ENCODE measurements around the gene TLE7. TPM values are rescaled to one million over a fixed set of nuclear protein-coding genes. Genes with fewer than 3 reads are reported as not detected.

The TLE7 gene
- total RNA-seq, 1 experiment from 2014 or later: not detected

GRCh38 chr16:71425746-71426068, 16.1 kb downstream of the TLE7 start:
- Histone ChIP-seq H3K4me2 (ENCODE audit: insufficient read depth, insufficient read length, low read length) (peak overlapping the region; percentile 25), H2BK15ac (ENCODE audit: low read depth, low read length) (no peak overlapping the region), H2AK5ac (ENCODE audit: insufficient read length, low read length) (no peak overlapping the region), H3K79me2 (ENCODE audit: insufficient read depth, low read length) (no peaks in the 10 kb centered on the region), H3K56ac (ENCODE audit: insufficient read length, low read depth, low read length) (no peak overlapping the region), H3K4me1 (ENCODE audit: insufficient read depth, low read length) (no peaks in the 10 kb centered on the region), H3K79me1 (ENCODE audit: insufficient read depth, low read depth, low read length, poor library complexity, severe bottlenecking) (no peaks in the 10 kb centered on the region), H4K91ac (ENCODE audit: insufficient read length, low read depth, low read length) (no peak overlapping the region), H3T11ph (ENCODE audit: low read length) (no peak overlapping the region), H3K18ac (ENCODE audit: insufficient read length, low read depth, low read length) (peak overlapping the region; percentile 34), H4K20me1 (ENCODE audit: control insufficient read depth, insufficient read depth, insufficient read length) (no peaks in the 10 kb centered on the region), H3K4ac (ENCODE audit: low read depth, low read length) (no peak overlapping the region), H3K27ac (ENCODE audit: insufficient read length, low read depth, low read length) (no peak overlapping the region), H2AFZ (ENCODE audit: low read length) (no peak overlapping the region), H2BK120ac (ENCODE audit: low read depth, low read length, poor library complexity, severe bottlenecking) (no peak overlapping the region), H3K9me3 (ENCODE audit: control insufficient read depth, low read depth, low read length) (no peaks in the 10 kb centered on the region), H3K9ac (ENCODE audit: extremely low read depth, insufficient read length, low read length) (no peak overlapping the region), H3K27me3 (ENCODE audit: insufficient read depth, low read length) (no peaks in the 10 kb centered on the region), H4K8ac (replicated peaks; ENCODE audit: insufficient read length, low read depth, low read length) (no peak overlapping the region), H3K23me2 (ENCODE audit: insufficient read length, low read depth, low read length, poor library complexity, severe bottlenecking) (no peaks in the 10 kb centered on the region), H3K23ac (ENCODE audit: insufficient read length, low read depth, low read length) (no peak overlapping the region), H4K5ac (ENCODE audit: insufficient read length, low read depth, low read length) (no peak overlapping the region), H3K14ac (ENCODE audit: insufficient read depth, low read length) (peak overlapping the region; percentile 81; the same call in 1 of the 2 replicates), H2BK12ac (ENCODE audit: insufficient read length, low read depth, low read length) (no peak overlapping the region), H2BK5ac (ENCODE audit: insufficient read length, low read length) (no peak overlapping the region), H2BK20ac (ENCODE audit: low read depth, low read length, poor library complexity, severe bottlenecking) (no peak overlapping the region)
- peak overlapping the region; percentile 82 to 90 for H3K4me3 Mint-ChIP-seq
- WGBS (ENCODE audit: extremely low coverage, insufficient read length, low lambda C conversion rate): no CpG with 5 or more reads among the region's 18 CpGs
- H3K4me1 Mint-ChIP-seq: peaks cover 15 to 19% of the 10 kb centered on the region in 2 experiments
- H3K27ac Mint-ChIP-seq: no peak overlapping the region; a peak in 1 of 7 replicates
- peaks cover 0 to 2% (median 0%) of the 10 kb centered on the region in 3 experiments; a peak in 1 of 7 replicates for H3K36me3 Mint-ChIP-seq (ENCODE audit: insufficient read depth in 1 of 3, low read depth in 3 of 3)
- DNase-seq: no peak
- peaks cover 53% of the 10 kb centered on the region for H3K27me3 Mint-ChIP-seq (ENCODE audit: low read depth)
- peaks cover 0 to 4% of the 10 kb centered on the region in 2 experiments; a peak in 2 of 5 replicates for H3K9me3 Mint-ChIP-seq
- TF ChIP-seq CTCF (conservative IDR thresholded peaks at IDR 0.05): no peak
